GM18951 (cell line): ENCODE measurements around the gene MAN2A1.

Experiments used
- POLR2A ChIP-seq: IDR thresholded peaks from 4 replicates; pipeline ENCODE4 v1.6.1; 2011; ENCODE audit warnings: mild to moderate bottlenecking; ENCODE audit not compliant: insufficient read length, insufficient read depth; ENCODE audit errors: extremely low read depth
- in situ Hi-C: fragments of 300-500 bp; cut with MboI; formaldehyde crosslinking; loops from one replicate; pipeline ENCODE4 v1.12.0; 2022; ENCODE audit warnings: low sequenced_read_pairs, mixed read lengths, inconsistent platforms; ENCODE audit not compliant: unreplicated experiment

Gene MAN2A1

DNA sequence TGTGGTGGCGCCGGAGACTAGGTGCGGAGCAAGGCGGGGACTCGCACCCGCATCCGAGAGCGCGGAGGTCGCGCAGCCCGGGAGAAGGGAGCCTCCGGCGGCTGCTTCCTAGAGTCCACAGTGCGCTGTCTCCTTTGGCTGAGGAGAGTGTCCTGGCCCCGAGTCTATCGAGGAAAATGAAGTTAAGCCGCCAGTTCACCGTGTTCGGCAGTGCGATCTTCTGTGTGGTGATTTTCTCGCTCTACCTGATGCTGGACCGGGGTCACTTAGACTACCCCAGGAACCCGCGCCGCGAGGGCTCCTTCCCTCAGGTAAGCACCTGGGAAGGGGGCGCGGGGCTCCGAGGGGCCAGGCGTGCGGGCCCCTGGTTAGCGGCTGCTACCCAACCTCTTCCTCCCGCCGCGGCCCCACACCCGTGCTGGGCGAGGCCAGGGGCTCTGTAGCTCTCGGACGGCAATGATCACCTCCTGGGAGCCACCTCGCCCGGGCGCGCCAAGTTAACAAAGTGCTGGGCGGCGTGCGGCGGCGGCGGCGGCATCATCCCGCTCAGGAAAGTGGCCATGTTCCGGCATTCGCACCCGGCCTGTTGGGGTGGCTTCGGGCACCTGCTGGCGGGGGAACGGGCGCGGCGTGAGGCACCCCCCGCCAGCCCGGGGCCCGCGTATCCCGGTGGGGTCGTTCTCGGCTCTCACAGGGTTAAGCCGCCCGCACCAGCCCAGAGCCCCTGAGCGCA, 681 bp downstream of the MAN2A1 start:
- in situ Hi-C loops = no loop called here
- no peak for TF ChIP-seq POLR2A

DNA sequence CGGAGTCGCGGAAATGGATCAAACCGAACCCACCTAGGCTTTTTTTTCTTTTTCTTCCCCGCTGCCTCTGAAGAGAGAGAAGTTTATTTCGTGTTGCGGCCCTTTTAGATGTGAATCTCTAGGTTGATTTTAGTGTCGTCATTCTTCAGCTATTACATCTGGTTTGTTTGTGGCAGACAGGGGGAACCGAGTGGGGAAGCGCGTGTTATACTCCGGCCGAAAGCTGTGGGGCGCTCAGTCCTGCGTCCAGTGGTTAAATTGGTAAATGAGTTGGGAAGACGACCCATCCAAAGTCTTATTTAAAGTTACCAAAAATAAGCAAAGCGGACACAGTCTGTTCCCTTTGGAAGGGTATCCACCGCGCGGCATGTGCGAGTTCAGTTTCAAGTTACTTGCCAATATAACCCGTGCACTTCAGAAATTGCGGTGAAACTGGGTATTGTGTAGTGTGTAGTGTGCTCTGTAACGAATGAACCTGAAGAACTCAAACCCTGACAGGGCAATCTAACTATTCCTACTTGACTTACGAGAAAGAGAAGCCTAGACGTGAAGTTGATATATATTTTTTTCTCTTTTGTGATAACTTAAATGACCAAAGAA, 1.3 kb downstream of the MAN2A1 start:
- no peak for TF ChIP-seq POLR2A
- in situ Hi-C loops = no loop called here

DNA sequence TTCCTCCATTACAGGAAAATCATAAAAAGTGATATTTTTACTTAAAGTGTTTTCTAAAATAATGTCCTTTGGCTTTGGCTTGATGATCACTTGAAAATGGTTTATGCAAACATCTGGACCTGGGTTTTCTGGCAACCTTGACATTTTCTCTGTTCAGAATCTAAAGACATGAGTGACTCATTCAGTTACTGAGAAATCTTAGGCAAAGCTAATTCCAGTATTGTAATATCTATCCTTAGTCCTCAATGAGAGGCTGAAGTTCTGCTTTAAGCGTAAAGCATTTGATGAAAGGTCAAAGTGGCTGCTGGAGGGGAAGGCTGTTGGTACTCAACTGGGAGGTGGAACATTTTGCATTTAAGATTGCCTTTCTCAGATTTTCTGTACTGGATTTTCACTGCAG, 2.3 kb downstream of the MAN2A1 start:
- in situ Hi-C loops = no loop called here
- no peak for TF ChIP-seq POLR2A

DNA sequence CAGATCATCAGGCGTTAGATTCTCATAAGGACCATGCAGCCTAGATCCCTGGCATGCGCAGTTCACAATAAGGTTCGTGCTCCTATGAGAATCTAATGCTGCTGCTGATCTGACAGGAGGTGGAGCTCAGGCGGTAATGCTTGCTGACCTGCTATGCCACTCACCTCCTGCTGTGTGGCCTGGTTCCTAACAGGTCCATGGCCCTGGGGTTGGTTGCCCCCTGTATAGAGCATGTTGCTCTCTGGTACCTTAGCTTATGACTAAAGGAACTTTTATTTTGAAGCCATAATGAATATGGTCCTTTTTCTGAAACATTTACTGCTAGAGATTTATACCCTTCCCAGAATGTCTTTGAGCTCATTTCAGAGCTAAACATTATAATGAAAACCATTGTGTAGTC, 3.1 kb downstream of the MAN2A1 start:
- in situ Hi-C loops = no loop called here
- no peak for TF ChIP-seq POLR2A

DNA sequence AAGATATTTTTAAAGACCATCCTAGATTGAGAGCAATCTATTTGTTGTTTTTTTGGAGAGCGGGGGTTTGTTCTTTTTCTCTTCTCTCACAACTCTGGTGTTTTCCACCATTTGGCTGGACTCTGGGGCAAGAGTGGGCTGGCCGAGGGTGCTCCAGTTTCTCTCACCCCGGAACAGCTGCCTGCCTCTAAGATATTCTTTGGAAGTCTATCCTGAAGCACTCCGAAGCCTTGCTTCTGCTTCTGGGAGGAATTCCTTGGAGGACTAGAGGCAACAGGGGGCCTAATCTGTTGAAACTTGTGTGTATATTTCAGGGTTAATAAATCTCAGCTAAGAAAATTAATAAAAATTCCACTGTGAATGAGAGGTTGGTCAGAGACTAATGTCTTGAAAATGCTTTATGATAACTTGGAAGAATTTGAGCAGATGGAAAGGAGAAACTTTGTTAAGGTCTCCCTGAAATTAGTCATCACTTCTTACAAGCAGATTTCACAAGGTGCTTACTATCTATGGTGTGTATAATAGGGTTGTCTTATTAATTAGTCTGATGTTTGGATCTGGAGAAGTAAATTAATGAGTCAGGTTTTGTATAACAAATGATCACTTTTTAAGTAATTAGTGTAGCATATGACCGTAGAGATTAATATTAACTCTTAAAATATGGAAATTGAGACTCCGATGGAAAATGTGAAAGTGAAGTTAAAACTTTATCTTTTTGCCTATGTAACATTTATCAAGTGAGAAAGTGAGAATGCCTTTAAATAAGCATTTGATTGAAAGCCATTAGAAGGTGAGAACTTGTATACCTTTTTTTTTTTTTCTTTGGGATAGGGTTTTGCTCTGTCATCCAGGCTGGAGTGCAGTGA, 4.0 kb downstream of the MAN2A1 start:
- no peak for TF ChIP-seq POLR2A
- in situ Hi-C loops = no loop called here

DNA sequence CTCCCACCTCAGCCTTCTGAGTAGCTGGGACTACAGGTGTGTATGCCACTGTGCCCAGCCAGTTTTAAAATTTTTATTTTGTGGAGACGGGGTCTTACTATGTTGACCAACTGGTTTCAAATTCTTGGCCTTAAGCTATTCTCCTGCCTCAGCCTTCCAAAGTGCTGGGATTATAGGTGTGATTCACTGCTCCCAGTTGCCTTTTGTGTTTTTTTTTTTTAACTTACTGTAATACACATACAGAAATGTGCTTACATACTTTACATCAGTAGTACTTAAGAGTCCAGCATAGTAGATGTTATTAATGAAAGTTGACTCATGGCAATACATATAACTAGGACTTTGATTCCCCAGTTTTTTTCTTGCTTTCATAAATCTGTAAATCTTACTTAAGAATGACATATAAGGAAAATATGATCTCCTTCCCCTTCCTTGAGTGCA, 4.7 kb downstream of the MAN2A1 start:
- in situ Hi-C loops = no loop called here
- no peak for TF ChIP-seq POLR2A

DNA sequence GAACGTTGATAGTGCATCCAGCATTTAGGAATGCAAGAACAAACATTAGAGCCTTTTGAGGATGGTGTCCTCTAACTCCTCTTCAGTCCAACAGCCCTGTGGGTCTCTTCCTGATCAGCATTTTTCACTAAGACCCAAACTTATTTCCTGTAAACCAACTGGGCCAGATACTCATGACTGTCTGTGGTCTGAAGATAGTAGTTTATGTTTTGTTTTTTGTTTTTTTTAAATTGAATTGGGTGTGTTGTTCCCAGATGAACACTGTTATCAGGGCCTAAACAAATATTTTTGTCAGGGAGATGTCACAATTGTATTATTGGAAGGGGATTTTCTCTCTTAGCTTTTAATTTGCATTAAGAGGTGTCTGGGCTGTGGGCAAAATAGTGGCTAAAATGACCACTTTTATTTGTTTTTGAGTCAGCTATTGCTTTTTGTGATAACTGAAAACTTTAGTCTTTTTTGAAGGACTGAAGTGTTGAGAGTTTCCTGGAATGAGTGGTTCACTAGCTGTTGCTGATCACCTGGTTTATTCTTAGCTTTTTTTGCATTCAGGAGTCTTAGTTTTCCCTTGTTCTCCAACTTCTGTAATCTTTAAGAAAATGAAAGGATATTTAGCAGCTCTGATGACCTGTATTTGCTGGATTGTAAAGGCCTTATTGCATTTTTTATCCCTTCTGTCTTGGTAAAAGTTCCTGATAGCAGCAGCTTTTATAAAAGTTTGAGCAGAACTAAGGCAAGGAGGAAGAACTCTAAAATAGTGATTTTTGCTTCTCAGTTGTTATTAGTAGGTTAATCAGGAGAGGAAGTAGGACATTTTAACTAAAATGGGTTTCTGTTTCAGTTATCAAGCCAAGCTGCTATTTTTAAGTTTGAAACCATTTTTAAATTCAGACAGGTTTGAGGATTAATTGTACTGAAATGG, 5.5 kb downstream of the MAN2A1 start:
- no peak for TF ChIP-seq POLR2A
- in situ Hi-C loops = no loop called here

DNA sequence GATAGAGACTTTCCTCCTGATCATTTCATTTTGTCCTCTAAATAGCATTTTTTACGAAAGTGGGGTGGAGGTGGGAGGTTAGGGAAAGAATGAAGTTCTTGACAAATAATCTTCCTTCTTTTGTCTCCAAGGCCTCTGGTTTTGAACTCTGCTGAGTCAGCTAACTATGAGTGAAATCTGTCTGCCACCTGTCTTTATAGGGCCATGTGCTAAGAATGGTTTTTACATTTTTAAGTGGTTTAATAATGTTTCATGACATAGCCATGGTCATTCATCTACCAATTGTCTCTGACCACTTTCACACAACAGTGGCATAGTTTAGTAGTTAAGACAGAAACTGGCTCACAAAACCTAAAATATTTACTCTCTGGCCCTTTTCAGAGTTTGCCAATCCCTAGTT, 7.6 kb downstream of the MAN2A1 start:
- in situ Hi-C loops = no loop called here
- TF ChIP-seq POLR2A = no peak

DNA sequence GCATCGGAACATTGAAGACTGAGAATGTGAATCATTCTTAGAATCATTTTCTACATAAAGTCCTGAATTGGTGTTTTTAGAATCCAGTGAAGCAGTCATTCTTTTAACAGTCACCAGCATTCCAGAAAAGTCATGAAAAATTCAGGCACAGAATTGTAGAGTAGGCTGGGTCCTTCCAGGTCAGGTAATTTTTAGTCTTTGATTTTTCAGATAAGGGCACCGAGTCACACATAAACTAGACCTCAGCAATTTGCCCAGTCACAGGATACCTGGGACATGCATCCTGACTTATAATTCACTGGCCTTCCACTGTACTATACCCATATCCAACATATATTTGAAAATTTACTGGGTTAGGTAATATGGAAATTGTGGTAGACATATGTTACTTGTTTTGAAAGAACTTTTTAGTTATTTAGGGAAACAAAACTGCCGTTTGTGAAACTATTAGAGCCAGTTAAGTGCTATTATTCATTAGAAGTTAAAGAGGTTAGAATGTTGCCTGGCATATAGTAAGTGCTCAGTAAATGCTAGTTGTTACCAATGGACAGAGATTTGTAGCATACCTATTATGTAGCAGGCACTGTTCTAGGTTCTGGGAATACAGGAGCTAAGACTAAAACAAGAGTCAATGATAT, 10.9 kb downstream of the MAN2A1 start:
- in situ Hi-C loops = no loop called here
- no peak for TF ChIP-seq POLR2A

DNA sequence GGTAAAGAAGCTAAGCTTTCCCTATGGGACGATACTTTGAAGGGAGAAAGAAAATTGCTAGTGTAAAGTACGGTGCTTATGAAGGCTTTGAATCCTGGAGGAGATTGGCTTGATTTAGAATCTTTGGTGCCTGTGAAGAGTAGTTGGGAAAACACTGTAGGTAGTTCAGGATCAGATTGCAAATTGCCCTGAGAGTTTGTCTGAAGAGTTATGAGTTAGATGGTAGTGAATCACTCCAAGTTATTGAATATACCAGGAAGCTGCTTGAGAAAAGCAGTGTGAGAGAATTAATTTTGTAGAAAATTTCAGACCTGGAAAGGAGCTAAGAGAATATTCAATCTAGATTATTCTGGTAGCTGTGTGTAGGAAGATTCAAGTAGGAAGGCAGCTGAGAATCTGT, 11.5 kb downstream of the MAN2A1 start:
- no peak for TF ChIP-seq POLR2A
- in situ Hi-C loops = no loop called here

DNA sequence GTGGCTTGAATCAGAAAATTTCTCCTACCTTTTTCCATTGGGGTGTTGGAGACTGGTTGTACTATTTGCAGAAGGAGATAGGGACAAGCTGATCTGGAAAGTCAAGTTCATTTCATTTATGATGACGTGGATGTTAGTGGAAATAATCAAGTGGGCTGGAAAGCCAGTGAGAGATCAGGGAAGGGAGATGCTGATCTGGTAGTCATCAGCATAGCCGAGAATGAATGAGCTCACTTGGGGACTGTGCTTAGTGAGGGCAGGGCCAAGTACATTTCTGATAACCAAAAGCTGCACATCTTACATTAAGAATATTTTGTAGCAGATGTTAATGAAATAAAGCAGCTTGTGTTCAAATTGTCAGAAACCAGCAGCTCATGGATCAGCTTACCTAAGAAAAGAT, 12.1 kb downstream of the MAN2A1 start:
- in situ Hi-C loops = no loop called here
- TF ChIP-seq POLR2A = no peak

DNA sequence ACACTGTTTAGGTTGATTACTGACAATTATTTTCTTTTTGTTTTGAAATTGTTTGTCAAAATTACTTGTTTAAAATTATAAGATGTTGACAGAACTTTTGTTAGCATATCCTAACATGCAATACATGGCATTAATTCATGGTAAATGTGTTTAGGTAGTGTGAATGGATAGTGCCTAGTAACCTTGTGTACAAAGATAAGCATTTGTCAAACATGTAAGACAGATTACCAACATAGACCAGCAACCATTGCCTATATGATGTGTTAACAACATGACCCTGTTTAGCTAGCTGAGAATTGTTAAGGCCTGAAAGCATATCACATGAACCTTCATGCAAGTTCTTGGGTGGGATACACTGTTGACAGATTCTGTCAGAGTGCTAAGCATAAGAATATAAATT, 13.4 kb downstream of the MAN2A1 start:
- no peak for TF ChIP-seq POLR2A
- in situ Hi-C loops = no loop called here

DNA sequence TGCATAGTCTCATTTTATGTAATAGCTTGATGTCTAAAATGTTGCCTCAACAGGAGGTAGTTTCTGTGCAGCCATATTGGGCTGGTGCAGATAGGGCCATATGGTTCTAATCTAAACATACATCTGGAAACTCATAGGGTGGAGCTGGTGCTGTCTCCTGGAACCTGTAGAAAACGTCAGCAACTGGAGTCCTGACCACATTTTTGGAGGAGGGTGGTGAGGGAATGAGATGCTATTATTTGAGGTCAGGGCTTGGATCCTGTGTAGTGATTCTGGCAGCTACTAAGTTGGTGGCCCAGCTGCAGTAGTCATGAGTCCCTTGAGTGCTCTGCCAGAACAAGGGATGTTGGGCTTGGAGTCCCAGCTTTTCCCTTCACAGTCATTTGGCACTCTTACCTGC, 14.1 kb downstream of the MAN2A1 start:
- TF ChIP-seq POLR2A = no peak
- in situ Hi-C loops = no loop called here
